ENCODE measurements around the gene NDUFV3. TPM values are rescaled to one million over a fixed set of nuclear protein-coding genes. Genes with fewer than 3 reads are reported as not detected.
"Not testable (repeated sequence)": the region's sequence is repeated elsewhere in the genome, so short reads cannot be mapped to it uniquely, and the experiment has no call there.

Gene NDUFV3
- total RNA-seq, 1 donor from 2014 or later = 41.3 TPM

GRCh38 chr21:42868196-42868595, 24.9 kb upstream of the NDUFV3 start:
- no peaks in the 10 kb centered on the region for H3K9me3 Mint-ChIP-seq (ENCODE audit: unreplicated experiment)
- TF ChIP-seq, protein P1, sequence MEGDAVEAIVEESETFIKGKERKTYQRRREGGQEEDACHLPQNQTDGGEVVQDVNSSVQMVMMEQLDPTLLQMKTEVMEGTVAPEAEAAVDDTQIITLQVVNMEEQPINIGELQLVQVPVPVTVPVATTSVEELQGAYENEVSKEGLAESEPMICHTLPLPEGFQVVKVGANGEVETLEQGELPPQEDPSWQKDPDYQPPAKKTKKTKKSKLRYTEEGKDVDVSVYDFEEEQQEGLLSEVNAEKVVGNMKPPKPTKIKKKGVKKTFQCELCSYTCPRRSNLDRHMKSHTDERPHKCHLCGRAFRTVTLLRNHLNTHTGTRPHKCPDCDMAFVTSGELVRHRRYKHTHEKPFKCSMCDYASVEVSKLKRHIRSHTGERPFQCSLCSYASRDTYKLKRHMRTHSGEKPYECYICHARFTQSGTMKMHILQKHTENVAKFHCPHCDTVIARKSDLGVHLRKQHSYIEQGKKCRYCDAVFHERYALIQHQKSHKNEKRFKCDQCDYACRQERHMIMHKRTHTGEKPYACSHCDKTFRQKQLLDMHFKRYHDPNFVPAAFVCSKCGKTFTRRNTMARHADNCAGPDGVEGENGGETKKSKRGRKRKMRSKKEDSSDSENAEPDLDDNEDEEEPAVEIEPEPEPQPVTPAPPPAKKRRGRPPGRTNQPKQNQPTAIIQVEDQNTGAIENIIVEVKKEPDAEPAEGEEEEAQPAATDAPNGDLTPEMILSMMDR (IDR thresholded peaks at IDR 0.05) = no peak
- H3K4me3 Mint-ChIP-seq (ENCODE audit: unreplicated experiment) = no peak overlapping the region
- H3K27ac Mint-ChIP-seq (ENCODE audit: unreplicated experiment) = no peak overlapping the region
- DNase-seq (ENCODE audit: extremely low spot score, unreplicated experiment) = no peak
- H3K36me3 Mint-ChIP-seq (ENCODE audit: unreplicated experiment) = peaks cover 22% of the 10 kb centered on the region
- H3K4me1 Mint-ChIP-seq (ENCODE audit: unreplicated experiment) = peaks cover 6% of the 10 kb centered on the region
- no peaks in the 10 kb centered on the region for H3K27me3 Mint-ChIP-seq (ENCODE audit: unreplicated experiment)

DNA sequence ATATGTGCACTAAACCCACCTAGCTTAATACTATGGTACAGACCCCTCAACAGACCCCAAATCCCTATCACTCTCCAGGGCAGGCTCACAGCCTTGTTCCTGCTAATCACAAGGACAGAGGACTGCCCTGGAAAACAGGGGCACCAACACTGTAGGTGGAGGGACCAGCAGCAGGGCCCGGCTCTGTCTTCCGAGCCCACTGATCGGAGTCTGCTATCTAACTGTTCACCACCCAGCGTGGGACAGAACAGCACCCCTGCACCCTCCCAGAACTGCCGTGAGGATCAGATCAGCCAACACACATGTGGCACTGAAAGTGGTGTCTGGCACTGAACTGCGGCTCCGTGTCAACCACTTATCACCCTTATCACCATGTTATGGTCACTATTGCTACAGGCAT, 20.0 kb upstream of the NDUFV3 start:
- no peak for DNase-seq (ENCODE audit: extremely low spot score, unreplicated experiment)
- Mint-ChIP-seq H3K9me3 (ENCODE audit: unreplicated experiment) (no peaks in the 10 kb centered on the region), H3K27me3 (ENCODE audit: unreplicated experiment) (no peaks in the 10 kb centered on the region), H3K27ac (ENCODE audit: unreplicated experiment) (no peak overlapping the region), H3K4me3 (ENCODE audit: unreplicated experiment) (no peak overlapping the region), H3K4me1 (ENCODE audit: unreplicated experiment) (peaks cover 4% of the 10 kb centered on the region), H3K36me3 (ENCODE audit: unreplicated experiment) (peaks cover 23% of the 10 kb centered on the region)
- TF ChIP-seq, protein P1 (IDR thresholded peaks at IDR 0.05) = no peak

GRCh38 chr21:42875811-42876210, 17.3 kb upstream of the NDUFV3 start:
- H3K4me3 Mint-ChIP-seq (ENCODE audit: unreplicated experiment); H3K9me3 Mint-ChIP-seq (ENCODE audit: unreplicated experiment); H3K27ac Mint-ChIP-seq (ENCODE audit: unreplicated experiment); DNase-seq (ENCODE audit: extremely low spot score, unreplicated experiment); H3K27me3 Mint-ChIP-seq (ENCODE audit: unreplicated experiment): not testable (repeated sequence)
- Mint-ChIP-seq H3K4me1 (ENCODE audit: unreplicated experiment) (peaks cover 20% of the 10 kb centered on the region), H3K36me3 (ENCODE audit: unreplicated experiment) (peaks cover 18% of the 10 kb centered on the region)

- peaks cover 24% of the 10 kb centered on the region for H3K4me1 Mint-ChIP-seq (ENCODE audit: unreplicated experiment)
- H3K9me3 Mint-ChIP-seq (ENCODE audit: unreplicated experiment) = no peaks in the 10 kb centered on the region
- H3K4me3 Mint-ChIP-seq (ENCODE audit: unreplicated experiment) = peak overlapping the region; percentile 92
- peak overlapping the region; percentile 88 for H3K27ac Mint-ChIP-seq (ENCODE audit: unreplicated experiment)
- TF ChIP-seq, protein P1 (IDR thresholded peaks at IDR 0.05) = no peak
- no peaks in the 10 kb centered on the region for H3K27me3 Mint-ChIP-seq (ENCODE audit: unreplicated experiment)
- H3K36me3 Mint-ChIP-seq (ENCODE audit: unreplicated experiment) = peaks cover 6% of the 10 kb centered on the region
- DNase-seq (ENCODE audit: extremely low spot score, unreplicated experiment) = no peak
Observed at GRCh38 chr21:42878678-42878992, 14.5 kb upstream of the NDUFV3 start.

- Mint-ChIP-seq H3K4me1 (ENCODE audit: unreplicated experiment) (peaks cover 24% of the 10 kb centered on the region), H3K27me3 (ENCODE audit: unreplicated experiment) (no peaks in the 10 kb centered on the region), H3K4me3 (ENCODE audit: unreplicated experiment) (peak within 1 kb of the TSS; percentile 92), H3K36me3 (ENCODE audit: unreplicated experiment) (peaks cover 5% of the 10 kb centered on the region), H3K27ac (ENCODE audit: unreplicated experiment) (peak within 1 kb of the TSS; percentile 88), H3K9me3 (ENCODE audit: unreplicated experiment) (no peaks in the 10 kb centered on the region)
- peak; percentile 99 for DNase-seq (ENCODE audit: extremely low spot score, unreplicated experiment)
- TF ChIP-seq, protein P1 (IDR thresholded peaks at IDR 0.05) = no peak
Observed at GRCh38 chr21:42878993-42879787, 13.9 kb upstream of the NDUFV3 start, which contains the start of gene WDR4. Gene WDR4, minus strand, starts transcription at chr21:42879539. Its CDS starts 44 bp downstream, at chr21:42879495.

Measured in osteocyte (in vitro differentiated cells).